AG10803 (cell line): ENCODE data around the gene CWC15.
A peak's percentile ranks its signal among the peaks of the same experiment; 100 is the strongest.
"Not testable (repeated sequence)": the region's sequence is repeated elsewhere in the genome, so short reads cannot be mapped to it uniquely, and the experiment has no call there.

Experiments used
- DNase-seq: peaks from one replicate; pipeline ENCODE4 v3.0.0; 2010; ENCODE audit warnings: low read depth
- H3K4me3 ChIP-seq: 2 replicates; pipeline ENCODE4 v1.5.1; 2011; ENCODE audit warnings: mild to moderate bottlenecking, low read length, control low read depth
- TF ChIP-seq, protein P1 (sequence below): conservative IDR thresholded peaks from 2 replicates; pipeline ENCODE4 v1.5.1; 2011; ENCODE audit warnings: mild to moderate bottlenecking, low read length, control low read depth, inconsistent platforms

CWC15 gene

DNA sequence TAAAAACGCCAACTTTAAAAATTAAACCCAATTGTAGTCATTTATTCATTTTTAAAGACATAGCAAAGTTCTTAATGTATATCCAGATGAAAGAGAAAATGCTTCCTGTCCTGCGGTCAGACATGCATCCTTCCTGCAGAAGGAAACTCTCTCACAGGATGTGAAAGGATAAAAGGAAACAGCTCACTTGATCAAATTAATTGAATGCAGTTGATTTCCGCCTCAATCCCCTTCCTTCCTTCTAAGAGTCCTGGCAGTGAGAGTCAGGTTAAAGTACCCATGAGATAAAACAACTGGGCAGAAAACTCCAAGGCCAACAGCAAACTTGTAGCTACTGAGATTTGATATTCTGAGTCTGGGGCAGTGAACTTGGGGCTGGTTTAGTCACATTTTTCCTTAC lies 38.5 kb downstream of the CWC15 start:
- no peak for DNase-seq
- TF ChIP-seq, protein P1, sequence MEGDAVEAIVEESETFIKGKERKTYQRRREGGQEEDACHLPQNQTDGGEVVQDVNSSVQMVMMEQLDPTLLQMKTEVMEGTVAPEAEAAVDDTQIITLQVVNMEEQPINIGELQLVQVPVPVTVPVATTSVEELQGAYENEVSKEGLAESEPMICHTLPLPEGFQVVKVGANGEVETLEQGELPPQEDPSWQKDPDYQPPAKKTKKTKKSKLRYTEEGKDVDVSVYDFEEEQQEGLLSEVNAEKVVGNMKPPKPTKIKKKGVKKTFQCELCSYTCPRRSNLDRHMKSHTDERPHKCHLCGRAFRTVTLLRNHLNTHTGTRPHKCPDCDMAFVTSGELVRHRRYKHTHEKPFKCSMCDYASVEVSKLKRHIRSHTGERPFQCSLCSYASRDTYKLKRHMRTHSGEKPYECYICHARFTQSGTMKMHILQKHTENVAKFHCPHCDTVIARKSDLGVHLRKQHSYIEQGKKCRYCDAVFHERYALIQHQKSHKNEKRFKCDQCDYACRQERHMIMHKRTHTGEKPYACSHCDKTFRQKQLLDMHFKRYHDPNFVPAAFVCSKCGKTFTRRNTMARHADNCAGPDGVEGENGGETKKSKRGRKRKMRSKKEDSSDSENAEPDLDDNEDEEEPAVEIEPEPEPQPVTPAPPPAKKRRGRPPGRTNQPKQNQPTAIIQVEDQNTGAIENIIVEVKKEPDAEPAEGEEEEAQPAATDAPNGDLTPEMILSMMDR = no peak

DNA sequence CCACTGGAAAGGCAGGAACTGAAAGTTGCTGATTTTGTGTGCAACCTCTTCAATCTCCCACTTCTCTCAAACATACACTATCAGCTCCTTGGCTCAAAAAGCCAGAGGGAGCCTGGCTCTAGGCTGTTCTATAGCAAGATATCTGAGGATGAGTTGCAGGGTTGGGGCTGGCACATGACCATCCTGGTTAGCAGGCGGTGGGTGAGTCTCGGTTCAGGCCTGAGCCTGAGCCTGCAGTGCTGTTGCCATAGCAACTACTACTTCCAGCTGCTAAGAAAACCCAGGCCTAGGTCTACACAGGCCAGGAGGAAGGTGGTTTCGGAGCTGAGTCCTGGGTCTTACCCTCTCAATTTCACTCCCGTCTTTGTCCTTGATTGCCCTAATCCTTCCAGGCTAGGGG lies 39.0 kb downstream of the CWC15 start:
- H3K4me3 ChIP-seq = no peak overlapping the region
- TF ChIP-seq, protein P1 = no peak
- DNase-seq = peak; percentile 70

More for the DNA sequence above, 38.5 kb downstream of the CWC15 start:
- no peak overlapping the region for H3K4me3 ChIP-seq

DNA sequence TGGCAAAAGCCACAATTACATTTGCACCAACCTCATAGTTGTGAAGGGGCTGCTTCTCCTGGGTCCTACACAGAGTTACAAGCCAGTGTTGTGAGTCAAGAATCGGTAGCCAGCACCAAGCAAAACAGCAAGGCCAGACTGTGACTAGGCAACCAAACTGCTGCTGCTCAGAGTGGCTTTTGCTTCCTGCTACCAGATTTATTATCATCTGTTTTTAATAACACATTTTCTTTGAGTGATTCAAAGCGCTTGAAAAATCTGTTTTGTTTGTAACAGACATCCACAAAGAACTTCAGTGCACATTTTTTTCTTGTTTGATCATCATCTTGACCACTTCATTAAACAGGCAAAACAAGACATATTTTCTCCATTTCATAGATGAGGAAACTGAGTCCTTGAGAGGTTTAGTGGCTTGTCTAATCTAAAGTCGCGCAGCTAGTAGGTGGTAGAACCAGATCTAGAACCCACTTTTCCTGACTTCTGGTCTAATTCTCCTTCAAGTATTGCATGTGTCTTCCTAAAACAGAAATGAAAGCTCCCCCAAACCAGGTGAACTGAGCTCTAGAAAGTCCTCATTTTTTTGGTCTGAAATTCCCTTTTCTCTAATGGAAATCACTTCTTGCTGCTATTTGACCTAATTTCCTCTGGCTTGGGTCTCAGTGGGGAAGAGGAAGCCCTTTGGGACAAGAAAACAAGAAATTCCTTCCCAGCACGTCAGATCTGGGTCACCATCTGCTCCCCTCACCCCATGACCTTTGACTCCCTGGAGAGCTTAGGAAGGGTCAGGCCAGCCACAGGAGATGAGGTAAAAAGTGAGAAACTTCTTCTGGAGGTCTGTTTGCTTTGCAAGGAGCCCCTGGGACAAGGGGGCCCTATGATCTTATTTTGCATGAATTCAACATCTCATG lies 39.9 kb downstream of the CWC15 start:
- no peak overlapping the region for H3K4me3 ChIP-seq
- TF ChIP-seq, protein P1 = no peak
- peak; percentile 98 for DNase-seq

DNA sequence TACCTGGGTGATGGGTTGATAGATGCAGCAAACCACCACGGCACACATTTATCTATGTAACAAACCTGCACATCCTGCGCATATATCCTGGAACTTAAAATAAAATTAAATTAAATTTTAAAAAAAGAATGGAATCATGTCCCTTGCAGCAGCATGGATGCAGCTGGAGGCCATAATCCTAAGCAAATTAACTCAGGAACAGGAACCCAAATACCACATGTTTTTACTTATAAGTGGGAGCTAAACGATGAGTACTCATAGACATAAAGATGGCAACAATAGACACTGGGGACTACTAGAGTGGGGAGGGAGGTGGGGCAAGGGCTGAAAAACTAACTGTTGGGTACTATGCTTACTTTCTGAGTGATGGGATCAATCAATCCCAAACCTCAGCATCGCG lies 40.9 kb downstream of the CWC15 start:
- TF ChIP-seq, protein P1 = no peak
- peak; percentile 49 for DNase-seq
- H3K4me3 ChIP-seq = no peak overlapping the region

DNA sequence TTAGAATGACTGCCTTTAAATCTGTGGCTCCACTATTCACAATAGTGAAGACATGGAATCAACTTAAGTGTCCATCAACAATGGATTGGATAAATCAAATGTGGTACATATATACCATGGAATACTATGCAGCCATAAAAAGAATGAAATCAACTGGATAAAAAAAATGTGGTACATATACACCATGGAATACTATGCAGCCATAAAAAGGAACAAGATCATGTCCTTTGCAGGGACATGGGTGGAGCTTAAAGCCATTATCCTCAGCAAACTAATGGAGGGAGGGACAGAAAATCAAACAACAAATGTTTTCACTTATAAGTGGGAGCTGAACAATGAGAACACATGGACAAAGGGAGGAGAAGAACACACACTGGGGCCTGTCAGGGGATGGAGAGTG lies 41.3 kb downstream of the CWC15 start:
- not testable (repeated sequence) for H3K4me3 ChIP-seq, DNase-seq

DNA sequence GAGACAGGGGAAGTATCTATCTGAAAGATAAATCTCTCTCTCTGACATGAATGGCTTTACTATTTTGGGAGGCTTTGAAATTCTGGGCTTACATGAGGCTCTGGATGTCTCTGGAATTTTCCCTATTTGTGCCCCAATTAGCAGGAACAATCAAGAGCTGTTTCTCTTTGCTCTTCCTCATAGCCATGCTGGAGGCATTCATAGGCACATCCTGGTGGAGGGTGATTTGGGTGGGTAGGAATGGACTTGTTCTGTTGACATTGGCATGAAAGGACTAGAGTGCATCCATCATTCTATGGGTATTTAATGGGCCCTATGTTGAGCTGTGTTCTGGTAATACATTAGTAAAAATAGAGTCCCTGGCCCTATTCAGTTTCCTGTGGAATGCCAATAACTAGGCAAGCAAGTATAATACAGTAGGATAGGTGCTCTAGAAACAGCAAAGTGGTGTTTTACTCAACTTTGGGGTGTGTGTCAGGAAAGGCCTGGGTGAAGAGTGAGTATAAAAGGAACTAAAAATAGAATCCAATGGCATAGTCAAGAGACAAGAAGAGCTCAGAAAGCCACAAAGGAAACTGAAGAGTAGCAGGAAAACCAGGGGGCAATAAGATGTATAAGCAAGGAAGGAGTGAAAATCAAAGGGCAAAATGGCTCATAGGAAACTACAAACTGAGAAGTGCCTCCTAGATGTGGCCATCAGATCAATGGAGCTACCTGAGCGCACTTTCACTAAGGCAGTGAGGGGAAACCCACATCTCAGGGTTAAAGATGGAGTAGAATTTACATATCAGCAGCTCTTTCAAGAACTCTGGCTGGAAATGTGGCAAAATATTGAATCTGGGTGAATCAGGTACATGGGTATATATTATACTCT lies 45.0 kb downstream of the CWC15 start:
- TF ChIP-seq, protein P1 = no peak
- DNase-seq = peak; percentile 37
- H3K4me3 ChIP-seq = no peak overlapping the region

DNA sequence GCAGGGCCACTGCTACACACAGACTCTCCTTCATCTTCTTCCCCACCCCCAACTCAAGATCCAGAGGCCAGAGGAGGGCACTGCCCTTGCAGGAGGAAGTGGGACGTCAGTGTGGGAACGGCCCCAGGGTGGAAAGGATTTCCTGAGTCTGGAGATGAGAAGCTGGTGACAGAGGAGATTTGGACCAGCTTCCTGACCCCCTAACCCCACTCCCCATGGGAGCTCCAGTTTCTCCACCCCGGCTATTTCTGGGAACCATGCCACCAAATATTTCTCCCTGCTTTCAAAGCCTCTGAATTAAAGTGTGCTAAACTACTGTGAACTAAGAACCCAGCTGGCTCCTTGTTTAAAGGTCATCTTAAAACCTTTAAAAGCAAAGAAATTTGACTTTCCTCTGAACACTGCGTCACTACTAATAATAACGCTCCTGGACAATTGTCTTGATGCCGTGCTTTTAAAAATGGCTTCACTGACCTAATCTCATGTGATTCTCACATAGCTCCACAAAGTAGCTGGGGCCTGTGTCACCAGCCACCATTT lies 46.6 kb downstream of the CWC15 start:
- peak; percentile 97 for DNase-seq
- no peak overlapping the region for H3K4me3 ChIP-seq
- TF ChIP-seq, protein P1 = no peak; the same call in 1 of the 2 replicates
